Urothelium cell line (cell line): ENCODE results near the gene XAGE5.
"Not testable (repeated sequence)": the region's sequence is repeated elsewhere in the genome, so short reads cannot be mapped to it uniquely, and the experiment has no call there.

ENCODE experiments used
- DNase-seq: peaks from one replicate; pipeline ENCODE4 v3.0.0; 2011; ENCODE audit warnings: low spot score, mixed read lengths
- FAIRE-seq: peaks from 2 replicates; lab custom pipeline; 2011; peaks lifted over from hg19 to GRCh38; lab: Jason Lieb, UNC

The XAGE5 gene

GRCh38 chrX:52811065-52811625, at the start of gene XAGE5:
TSS of gene XAGE5 (plus strand) at chrX:52811287. CDS start at chrX:52812567, 1,280 bp downstream.
- peak; percentile 92 for FAIRE-seq
- DNase-seq = peak; percentile 81

- DNase-seq, FAIRE-seq: not testable (repeated sequence)
Measured at GRCh38 chrX:52765983-52766382, 45.1 kb upstream of the XAGE5 start.

GRCh38 chrX:52773504-52773903, 37.6 kb upstream of the XAGE5 start:
- DNase-seq, FAIRE-seq: not testable (repeated sequence)

GRCh38 chrX:52797327-52797726, 13.8 kb upstream of the XAGE5 start, which contains the start of gene SPANXN5:
TSS of gene SPANXN5 (minus strand) at chrX:52797427. CDS start at chrX:52797348, 79 bp downstream.
- FAIRE-seq = not testable (repeated sequence)
- DNase-seq = peak; percentile 4

- not testable (repeated sequence) for DNase-seq
Measured at GRCh38 chrX:52804876-52805275, 6.2 kb upstream of the XAGE5 start.

GRCh38 chrX:52819788-52820187, 8.7 kb downstream of the XAGE5 start:
- no peak for DNase-seq
- no peak for FAIRE-seq

More at GRCh38 chrX:52804876-52805275, 6.2 kb upstream of the XAGE5 start:
- FAIRE-seq = not testable (repeated sequence)

- no peak for DNase-seq
Measured at GRCh38 chrX:52821079-52821760, 10.1 kb downstream of the XAGE5 start.

GRCh38 chrX:52824608-52825007, 13.5 kb downstream of the XAGE5 start:
- FAIRE-seq = no peak

More at GRCh38 chrX:52821079-52821760, 10.1 kb downstream of the XAGE5 start:
- FAIRE-seq = no peak

GRCh38 chrX:52830551-52830950, 19.5 kb downstream of the XAGE5 start:
- FAIRE-seq (no peak), DNase-seq (no peak)

More at GRCh38 chrX:52824608-52825007, 13.5 kb downstream of the XAGE5 start:
- DNase-seq = no peak

- FAIRE-seq (no peak), DNase-seq (no peak)
Measured at GRCh38 chrX:52839137-52839536, 28.1 kb downstream of the XAGE5 start.

- not testable (repeated sequence) for FAIRE-seq
Measured at GRCh38 chrX:52843619-52844018, 32.5 kb downstream of the XAGE5 start.

GRCh38 chrX:52852110-52852860, 41.2 kb downstream of the XAGE5 start:
- FAIRE-seq (peak; percentile 65), DNase-seq (no peak)

More at GRCh38 chrX:52843619-52844018, 32.5 kb downstream of the XAGE5 start:
- DNase-seq = not testable (repeated sequence)

GRCh38 chrX:52856991-52857525, 46.0 kb downstream of the XAGE5 start:
- FAIRE-seq, DNase-seq: not testable (repeated sequence)

- DNase-seq (no peak), FAIRE-seq (no peak)
Measured at GRCh38 chrX:52865343-52865998, 54.4 kb downstream of the XAGE5 start.
